SHP77 (cell line): Measurements from ENCODE around the gene RPUSD3.

Experiments used
- DNase-seq, 2 experiments: peaks; one replicate each; lab custom pipeline; 2025; lab: John Stamatoyannopoulos, UW

Gene RPUSD3

DNA sequence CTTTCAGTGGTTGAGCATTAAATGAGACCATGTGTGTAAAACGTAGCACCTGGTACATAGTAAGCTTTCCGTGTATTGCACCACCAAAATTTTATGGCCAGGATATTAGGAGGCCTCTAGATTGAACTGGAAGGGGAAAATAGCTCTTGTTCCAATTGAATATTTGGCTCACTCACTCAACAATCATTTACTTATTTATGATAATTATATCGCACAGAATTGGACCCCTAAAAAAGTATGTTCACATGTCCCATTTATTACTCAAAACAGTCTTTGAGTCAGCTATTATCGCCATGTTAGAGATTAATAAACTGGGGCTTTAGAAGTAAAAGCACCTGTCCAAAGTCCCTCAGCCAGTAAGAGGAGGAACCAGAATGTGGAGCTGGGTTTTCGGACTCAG lies 38.8 kb downstream of the RPUSD3 start:
- DNase-seq = no peak

- no peak for DNase-seq
Observed at GRCh38 chr3:9803494-9803893, 40.3 kb downstream of the RPUSD3 start.

- DNase-seq = peak in 1 of 2 experiments; percentile 11
Observed at GRCh38 chr3:9800529-9800928, 43.3 kb downstream of the RPUSD3 start.

DNA sequence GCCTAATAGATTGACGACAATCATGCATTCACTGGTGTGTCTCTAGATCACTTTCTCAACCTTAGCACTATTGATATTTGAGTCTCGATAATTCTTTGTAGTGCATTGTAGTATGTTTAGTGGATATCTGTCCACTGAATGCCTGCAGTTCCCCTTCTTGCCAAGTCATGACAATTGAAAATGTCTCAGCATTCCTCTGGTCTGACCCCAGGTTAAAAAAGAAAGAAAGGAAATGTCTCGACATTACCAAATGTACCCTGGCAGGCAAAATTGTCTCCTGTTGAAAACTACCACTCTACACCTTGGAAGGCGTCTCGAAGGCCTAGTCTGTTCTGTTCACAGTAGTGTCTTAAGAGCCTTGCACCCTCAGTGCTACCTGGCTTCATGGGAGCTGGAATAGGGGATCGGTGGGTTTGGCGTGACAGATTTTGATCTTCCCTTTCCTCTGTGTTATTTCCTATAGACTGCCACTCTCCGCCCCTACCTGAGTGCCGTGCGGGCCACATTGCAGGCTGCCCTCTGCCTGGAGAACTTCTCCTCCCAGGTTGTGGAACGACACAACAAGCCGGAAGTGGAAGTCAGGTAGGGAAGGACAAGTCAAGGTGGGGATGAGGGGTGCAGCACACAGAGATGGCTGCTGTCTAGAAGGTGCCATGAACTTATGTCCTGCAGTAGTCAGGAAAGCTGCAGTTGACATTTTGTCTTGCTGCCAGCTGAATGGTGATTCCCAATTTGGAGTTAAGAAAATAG lies 46.4 kb downstream of the RPUSD3 start:
- no peak for DNase-seq

- DNase-seq = no peak
Observed at GRCh38 chr3:9795207-9795606, 48.6 kb downstream of the RPUSD3 start.

DNA sequence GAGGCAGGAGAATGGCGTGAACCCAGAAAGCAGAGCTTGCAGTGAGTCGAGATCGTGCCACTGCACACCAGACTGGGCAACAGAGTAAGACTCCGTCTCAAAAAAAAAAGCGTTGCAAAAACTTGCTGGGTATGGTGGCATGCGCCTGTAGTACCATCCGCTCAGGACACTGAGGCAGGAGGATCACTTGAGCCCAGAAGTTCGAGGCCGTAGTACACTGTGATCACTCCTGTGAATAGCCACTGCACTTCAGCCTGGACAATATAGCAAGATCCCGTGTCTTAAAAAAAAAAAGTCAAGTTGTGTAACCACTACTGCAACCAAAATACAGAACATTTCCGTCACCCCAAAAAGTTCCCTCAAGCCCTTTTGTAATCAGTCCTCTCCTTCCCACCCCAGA lies 49.4 kb downstream of the RPUSD3 start:
- DNase-seq = no peak

DNA sequence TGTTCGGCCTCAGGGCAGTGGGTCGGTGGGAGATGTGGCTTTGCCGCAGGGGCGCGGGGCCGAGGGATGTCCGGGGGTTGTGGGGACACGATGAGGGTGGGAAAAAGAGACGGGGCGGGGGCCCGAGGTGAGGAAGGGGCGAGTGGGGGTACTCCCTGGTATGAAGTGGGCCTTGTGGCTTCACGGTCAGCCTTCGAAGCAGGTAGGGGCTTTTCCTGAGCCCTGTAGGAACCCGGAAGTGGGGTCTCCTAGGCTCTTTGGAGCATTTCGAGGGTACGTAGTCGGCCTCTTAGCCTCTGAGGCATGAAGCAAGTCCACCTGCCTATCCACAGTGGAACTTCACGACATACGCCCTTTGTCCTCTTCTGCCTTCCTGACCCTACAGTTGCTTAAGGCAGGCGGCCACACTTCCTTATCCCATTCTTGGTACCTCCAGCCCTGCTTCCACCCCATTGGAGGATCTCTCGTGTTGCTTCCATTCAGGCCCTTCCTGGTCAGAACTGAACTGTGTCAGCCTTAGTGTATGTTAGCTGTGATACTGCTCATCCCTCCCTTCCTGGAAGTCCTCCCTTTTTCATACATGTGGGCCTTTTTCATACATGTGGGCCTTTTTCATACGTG lies 50.5 kb downstream of the RPUSD3 start:
- peak in 1 of 2 experiments; percentile 6 for DNase-seq

DNA sequence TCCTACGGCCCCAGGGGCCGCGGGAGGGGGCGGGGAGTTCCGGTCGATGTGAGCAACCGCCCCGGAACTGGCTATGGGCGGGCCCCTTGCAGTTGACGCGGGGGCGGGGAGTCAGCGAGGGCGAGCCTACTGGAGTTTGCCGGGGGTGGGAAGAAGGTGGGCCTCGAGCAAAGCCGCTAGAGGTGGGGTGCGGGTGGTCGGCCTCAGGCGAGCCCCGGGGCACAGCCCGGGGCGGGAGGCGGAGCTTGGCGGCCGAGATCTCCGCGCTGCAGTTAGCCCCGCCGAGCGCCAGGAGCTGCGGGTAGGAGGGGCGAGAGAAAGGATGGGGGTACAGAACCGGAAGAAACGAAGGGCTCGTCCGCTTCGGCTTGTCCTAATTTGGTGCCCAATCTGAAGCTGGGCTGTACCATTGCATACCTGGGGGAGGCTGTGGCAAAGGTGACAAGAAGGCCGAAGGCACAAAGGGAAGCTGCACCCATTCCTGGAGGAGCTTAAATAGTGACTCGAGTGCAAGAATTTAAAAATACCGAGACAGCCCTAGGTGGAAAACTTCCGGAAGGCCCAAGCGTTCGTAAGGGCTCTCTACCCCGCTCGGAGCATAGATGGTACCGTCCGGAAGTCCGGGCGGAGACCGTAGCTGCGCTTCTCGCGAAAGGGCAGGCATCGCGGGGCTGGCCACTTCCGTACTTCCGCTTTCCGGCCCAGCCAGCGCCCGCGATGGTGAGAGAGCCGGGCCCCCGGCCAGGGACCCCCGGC lies 51.2 kb downstream of the RPUSD3 start, which contains the start of the genes ARPC4 and TADA3:
ARPC4 (plus strand) TSS at position 678 of the 756 bp plus-strand sequence; CDS start at position 718, 40 bp downstream.
TADA3 (minus strand) TSS at position 69 of the 756 bp plus-strand sequence. CDS start 1,007 bp downstream, outside the sequence.
- DNase-seq = peak; percentile 89 to 94

DNA sequence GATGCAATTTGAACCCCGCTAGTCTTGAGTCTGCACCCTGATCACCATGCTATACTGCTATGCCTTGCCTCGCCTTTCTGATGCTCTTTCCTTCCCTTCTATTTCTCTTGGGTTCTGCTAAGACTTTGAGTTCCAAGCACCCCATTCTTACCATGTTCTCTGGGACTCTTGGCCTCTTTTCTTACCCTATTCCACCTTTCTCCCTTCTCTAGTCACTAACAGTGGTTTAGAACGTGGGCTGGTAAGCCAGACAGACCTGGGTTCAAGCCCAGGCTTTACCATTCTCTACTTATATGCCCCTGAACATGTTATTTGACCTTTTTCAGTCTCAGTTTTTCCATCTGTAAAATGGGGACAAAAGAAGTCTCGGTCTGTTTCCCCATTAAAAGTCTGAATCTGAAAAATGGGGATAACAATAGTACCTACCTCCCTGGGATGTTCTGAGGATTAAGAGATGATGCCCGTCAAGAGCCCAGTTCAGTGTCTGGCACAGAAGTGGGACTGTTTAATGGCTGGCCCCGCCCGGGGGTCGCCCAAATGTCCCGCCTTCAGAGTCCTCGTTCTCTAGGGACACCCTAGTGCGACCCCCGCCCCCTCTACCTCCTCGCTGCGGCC lies 51.9 kb downstream of the RPUSD3 start:
- DNase-seq = no peak

DNA sequence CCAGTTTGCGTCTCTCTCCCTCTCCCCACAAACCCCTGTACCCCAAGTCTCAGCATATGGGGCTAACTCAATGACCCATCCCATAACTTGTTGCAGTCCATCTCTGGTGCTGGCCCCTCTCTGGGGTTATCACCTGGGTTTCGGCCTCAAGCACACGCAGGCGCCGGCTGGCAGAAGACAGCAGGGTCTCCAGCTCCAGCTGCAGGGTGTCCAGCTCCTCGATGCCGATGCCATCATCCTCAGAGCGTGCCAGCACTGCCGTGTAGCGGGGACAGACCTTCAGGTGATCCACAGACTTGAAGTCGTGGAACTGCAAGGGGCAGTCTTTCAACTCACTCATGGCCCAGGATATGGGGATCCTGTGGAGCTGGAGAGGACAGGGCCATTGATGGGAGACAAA lies 52.7 kb downstream of the RPUSD3 start:
- DNase-seq = no peak
